ENCODE measurements around the gene MRPS18B. TPM values are rescaled to one million over a fixed set of nuclear protein-coding genes. Genes with fewer than 3 reads are reported as not detected.

MRPS18B gene
- total and polyA plus RNA-seq, 4 donors: 24.9 to 81.5 (median 53.6) TPM

DNA sequence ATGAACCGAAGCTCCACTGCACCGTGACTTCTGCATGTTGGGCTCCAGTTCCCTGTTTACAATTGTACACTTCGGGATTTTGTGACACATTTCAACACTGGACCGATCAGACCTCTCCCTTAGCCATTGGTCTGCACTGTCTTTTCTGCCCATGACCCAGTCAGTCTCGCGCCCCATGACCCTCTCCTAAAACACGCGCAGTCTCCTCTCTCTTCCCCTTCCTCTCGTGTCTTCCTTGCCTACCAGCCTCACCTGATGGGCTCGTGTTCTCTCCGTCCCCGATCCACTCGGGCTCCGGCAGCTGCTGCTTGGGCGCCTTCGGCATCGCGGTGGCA is 46.9 kb upstream of the MRPS18B start:
- ATAC-seq (ENCODE audit: insufficient read depth, low FRiP score): peak; percentile 17
- H3K4me1 ChIP-seq (ENCODE audit: control insufficient read depth in 5 of 5, insufficient read depth in 5 of 5, low read length in 5 of 5): peaks cover 4 to 26% (median 5%) of the 10 kb centered on the region in 5 donors
- H3K27ac ChIP-seq (ENCODE audit: low read depth in 1 of 2, low read length in 1 of 2): peak overlapping the region; percentile 83 to 88
- WGBS, 2 donors: 1% methylated on average over 18 of the region's 18 CpGs
- TF ChIP-seq, protein P1, sequence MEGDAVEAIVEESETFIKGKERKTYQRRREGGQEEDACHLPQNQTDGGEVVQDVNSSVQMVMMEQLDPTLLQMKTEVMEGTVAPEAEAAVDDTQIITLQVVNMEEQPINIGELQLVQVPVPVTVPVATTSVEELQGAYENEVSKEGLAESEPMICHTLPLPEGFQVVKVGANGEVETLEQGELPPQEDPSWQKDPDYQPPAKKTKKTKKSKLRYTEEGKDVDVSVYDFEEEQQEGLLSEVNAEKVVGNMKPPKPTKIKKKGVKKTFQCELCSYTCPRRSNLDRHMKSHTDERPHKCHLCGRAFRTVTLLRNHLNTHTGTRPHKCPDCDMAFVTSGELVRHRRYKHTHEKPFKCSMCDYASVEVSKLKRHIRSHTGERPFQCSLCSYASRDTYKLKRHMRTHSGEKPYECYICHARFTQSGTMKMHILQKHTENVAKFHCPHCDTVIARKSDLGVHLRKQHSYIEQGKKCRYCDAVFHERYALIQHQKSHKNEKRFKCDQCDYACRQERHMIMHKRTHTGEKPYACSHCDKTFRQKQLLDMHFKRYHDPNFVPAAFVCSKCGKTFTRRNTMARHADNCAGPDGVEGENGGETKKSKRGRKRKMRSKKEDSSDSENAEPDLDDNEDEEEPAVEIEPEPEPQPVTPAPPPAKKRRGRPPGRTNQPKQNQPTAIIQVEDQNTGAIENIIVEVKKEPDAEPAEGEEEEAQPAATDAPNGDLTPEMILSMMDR (IDR thresholded peaks at IDR 0.05; ENCODE audit: control extremely low read depth, extremely low read depth): no peak
- no peak for DNase-seq
- peaks cover 0 to 5% (median 0%) of the 10 kb centered on the region in 4 donors for H3K36me3 ChIP-seq (ENCODE audit: control insufficient read depth in 4 of 4, insufficient read depth in 4 of 4, low read length in 4 of 4)
- H3K4me3 ChIP-seq: peak overlapping the region; percentile 51
- no peaks in the 10 kb centered on the region for H3K9me3 ChIP-seq (ENCODE audit: control insufficient read depth in 4 of 4, insufficient read depth in 3 of 4, low read length in 3 of 4)
- H3K9ac ChIP-seq (ENCODE audit: insufficient read depth in 1 of 2, low read length in 2 of 2): peak overlapping the region; percentile 85 to 94
- no peaks in the 10 kb centered on the region for H3K27me3 ChIP-seq (ENCODE audit: control insufficient read depth in 3 of 3, insufficient read depth in 3 of 3, low read length in 2 of 3)

DNA sequence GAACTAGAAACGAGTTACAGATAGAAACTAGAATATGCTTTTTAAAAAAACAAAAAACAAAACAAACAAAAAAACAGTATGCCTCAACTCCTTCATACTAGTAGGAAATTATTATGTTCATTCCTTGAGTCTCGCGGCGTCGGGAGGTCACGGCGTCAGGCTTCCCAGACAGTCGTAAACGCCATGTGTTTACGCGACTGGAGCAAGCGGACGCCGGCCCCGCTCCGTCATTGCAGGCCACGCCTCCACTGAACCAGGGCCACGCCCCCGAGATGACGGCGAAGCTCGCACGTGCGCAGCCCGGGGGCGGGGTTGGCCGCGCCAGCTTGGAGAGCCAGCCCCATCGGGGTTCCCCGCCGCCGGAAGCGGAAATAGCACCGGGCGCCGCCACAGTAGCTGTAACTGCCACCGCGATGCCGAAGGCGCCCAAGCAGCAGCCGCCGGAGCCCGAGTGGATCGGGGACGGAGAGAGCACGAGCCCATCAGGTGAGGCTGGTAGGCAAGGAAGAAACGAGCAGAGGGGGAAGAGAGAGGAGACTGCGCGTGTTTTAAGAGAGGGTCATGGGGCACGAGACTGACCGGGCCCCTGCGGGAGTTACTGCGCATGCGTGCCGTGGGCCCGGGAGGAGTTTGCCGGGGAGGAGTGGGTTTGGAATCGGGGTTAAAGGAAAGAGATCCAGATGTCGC is 46.4 kb upstream of the MRPS18B start, which contains the start of gene ABCF1:
Gene ABCF1 (plus strand): TSS at position 368 of the 687 bp plus-strand sequence. CDS start 46 bp downstream, at position 414.
- peak; percentile 97 for ATAC-seq (ENCODE audit: insufficient read depth, low FRiP score)
- Histone ChIP-seq H3K36me3 (ENCODE audit: control insufficient read depth in 4 of 4, insufficient read depth in 4 of 4, low read length in 4 of 4) (peaks cover 0 to 5% (median 0%) of the 10 kb centered on the region in 4 donors), H3K9ac (ENCODE audit: insufficient read depth in 1 of 2, low read length in 2 of 2) (peak within 1 kb of the TSS; percentile 85 to 94), H3K27ac (ENCODE audit: low read depth in 1 of 2, low read length in 1 of 2) (peak within 1 kb of the TSS; percentile 87 to 94), H3K4me3 (peak within 1 kb of the TSS; percentile 84), H3K27me3 (ENCODE audit: control insufficient read depth in 3 of 3, insufficient read depth in 3 of 3, low read length in 2 of 3) (no peaks in the 10 kb centered on the region), H3K9me3 (ENCODE audit: control insufficient read depth in 4 of 4, insufficient read depth in 3 of 4, low read length in 3 of 4) (no peaks in the 10 kb centered on the region), H3K4me1 (ENCODE audit: control insufficient read depth in 5 of 5, insufficient read depth in 5 of 5, low read length in 5 of 5) (peaks cover 4 to 26% (median 5%) of the 10 kb centered on the region in 5 donors)
- peak; percentile 98 to 99 (median 99) for DNase-seq
- TF ChIP-seq, protein P1 (IDR thresholded peaks at IDR 0.05; ENCODE audit: control extremely low read depth, extremely low read depth): no peak
- 0 to 1% methylated on average over 59 of the region's 59 CpGs for WGBS, 2 donors

DNA sequence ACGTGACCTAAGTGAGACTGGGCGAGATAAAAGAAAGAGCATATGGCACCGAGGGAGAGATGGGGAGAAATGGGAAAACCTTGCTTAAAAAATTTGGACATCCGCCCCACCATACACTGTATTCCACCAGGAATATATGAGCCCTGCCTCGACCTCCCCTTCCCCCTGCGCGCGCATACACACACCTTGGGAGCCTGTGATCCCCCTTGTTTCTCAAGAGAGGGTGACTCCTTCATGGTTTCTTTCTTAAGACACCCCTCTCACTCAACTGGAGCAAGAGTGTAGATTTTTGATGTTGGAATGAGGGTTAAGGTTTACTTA is 45.9 kb upstream of the MRPS18B start:
- DNase-seq (no peak), ATAC-seq (ENCODE audit: insufficient read depth, low FRiP score) (no peak)
- H3K36me3 ChIP-seq (ENCODE audit: control insufficient read depth in 4 of 4, insufficient read depth in 4 of 4, low read length in 4 of 4): peaks cover 0 to 6% (median 1%) of the 10 kb centered on the region in 4 donors
- peaks cover 4 to 26% (median 5%) of the 10 kb centered on the region in 5 donors for H3K4me1 ChIP-seq (ENCODE audit: control insufficient read depth in 5 of 5, insufficient read depth in 5 of 5, low read length in 5 of 5)
- WGBS, 2 donors: 1% methylated on average over 8 of the region's 8 CpGs
- H3K4me3 ChIP-seq: peak overlapping the region; percentile 84
- TF ChIP-seq, protein P1 (IDR thresholded peaks at IDR 0.05; ENCODE audit: control extremely low read depth, extremely low read depth): no peak
- no peaks in the 10 kb centered on the region for H3K9me3 ChIP-seq (ENCODE audit: control insufficient read depth in 4 of 4, insufficient read depth in 3 of 4, low read length in 3 of 4)
- H3K9ac ChIP-seq (ENCODE audit: insufficient read depth in 1 of 2, low read length in 2 of 2): peak overlapping the region in 1 of 2 donors; percentile 26
- H3K27ac ChIP-seq (ENCODE audit: low read depth in 1 of 2, low read length in 1 of 2): peak overlapping the region; percentile 87 to 94
- no peaks in the 10 kb centered on the region for H3K27me3 ChIP-seq (ENCODE audit: control insufficient read depth in 3 of 3, insufficient read depth in 3 of 3, low read length in 2 of 3)

Measured in lung (tissue), 12 donors.